GM19328 (cell line): Measurements from ENCODE around the gene MYO6.

Experiments used
- ATAC-seq: cut with Tn5 transposase; IDR thresholded peaks from one replicate; pipeline ENCODE4 v1.9.1; 2021; ENCODE audit warnings: mild to moderate bottlenecking, moderate library complexity; ENCODE audit not compliant: unreplicated experiment

The MYO6 gene

GRCh38 chr6:75940564-75940963 is 191.5 kb downstream of the MYO6 start:
- no peak for ATAC-seq

GRCh38 chr6:75941509-75941908 is 192.5 kb downstream of the MYO6 start:
- ATAC-seq: no peak

- no peak for ATAC-seq
These were observed 194.3 kb downstream of the MYO6 start for GRCh38 chr6:75943381-75943780.

GRCh38 chr6:75946146-75946831 is 197.2 kb downstream of the MYO6 start:
- ATAC-seq: peak; percentile 63

- ATAC-seq: no peak
These were observed 198.9 kb downstream of the MYO6 start for GRCh38 chr6:75947935-75948334.

GRCh38 chr6:75952128-75952527 is 203.1 kb downstream of the MYO6 start:
- no peak for ATAC-seq

GRCh38 chr6:75963569-75963968 is 214.5 kb downstream of the MYO6 start:
- no peak for ATAC-seq

GRCh38 chr6:75968143-75968542 is 219.1 kb downstream of the MYO6 start:
- ATAC-seq: no peak
